GM19452 (cell line): ENCODE measurements around the gene SCNN1B.

ENCODE experiments used
- ATAC-seq: cut with Tn5 transposase; IDR thresholded peaks from one replicate; pipeline ENCODE4 v1.9.1; 2021; ENCODE audit not compliant: unreplicated experiment

SCNN1B gene

DNA sequence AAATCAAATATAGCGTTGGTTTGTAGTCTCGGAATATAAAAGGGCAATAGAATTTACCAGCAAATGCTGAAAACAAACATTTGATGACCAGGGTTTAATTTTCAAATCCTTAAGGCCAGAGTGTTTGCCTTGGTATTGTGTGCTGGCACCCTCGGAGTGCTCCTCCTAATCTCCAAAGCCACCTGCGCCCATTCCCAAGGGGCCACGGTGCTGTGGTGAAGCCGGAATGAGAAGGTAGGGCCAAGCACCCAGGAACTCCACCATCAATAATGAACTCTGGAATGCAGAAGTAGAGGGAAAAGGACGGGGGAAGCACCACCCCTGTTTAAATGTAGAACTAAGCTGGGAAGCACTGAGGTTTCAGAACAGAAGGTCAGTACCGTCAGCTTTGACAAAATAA, 99.0 kb downstream of the SCNN1B start:
- ATAC-seq = no peak

DNA sequence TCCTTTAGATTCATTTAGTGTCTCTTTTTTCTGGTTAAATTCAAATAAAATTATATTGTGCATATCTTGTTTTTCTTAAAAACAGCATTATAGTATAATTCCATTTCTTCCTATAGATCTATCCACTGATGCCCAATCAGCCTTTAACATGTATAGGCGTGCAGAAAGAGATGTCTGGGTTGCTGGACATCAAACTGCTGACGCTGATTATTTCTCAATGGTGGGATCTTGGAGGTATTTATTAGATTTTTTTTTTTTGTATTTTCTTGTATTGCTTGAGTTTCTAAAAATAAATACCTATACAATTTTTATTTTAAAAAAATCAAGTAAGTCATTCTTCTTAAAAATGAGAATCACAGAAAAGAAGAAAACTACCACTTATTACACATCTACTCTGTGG, 100.0 kb downstream of the SCNN1B start:
- ATAC-seq = no peak

DNA sequence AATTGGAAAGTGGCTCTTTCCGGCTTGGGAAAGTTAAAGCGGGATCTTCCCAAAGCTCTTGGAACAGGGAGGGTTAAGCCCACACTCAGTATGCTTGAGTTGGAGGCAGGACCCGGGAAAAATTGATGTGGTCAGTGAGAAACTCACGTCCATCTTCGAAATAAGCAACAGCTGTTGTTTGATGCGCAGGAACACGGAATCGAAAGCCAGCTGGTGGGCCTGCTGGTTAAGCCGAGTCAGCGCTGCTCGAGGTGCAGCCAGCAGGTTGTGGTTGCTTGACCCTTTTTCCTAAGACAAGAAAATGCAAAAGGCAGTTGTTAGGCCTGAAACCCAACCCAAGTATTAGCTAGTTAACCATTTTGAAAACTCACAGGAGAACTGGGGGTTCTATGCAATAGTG, 101.4 kb downstream of the SCNN1B start:
- ATAC-seq = no peak

DNA sequence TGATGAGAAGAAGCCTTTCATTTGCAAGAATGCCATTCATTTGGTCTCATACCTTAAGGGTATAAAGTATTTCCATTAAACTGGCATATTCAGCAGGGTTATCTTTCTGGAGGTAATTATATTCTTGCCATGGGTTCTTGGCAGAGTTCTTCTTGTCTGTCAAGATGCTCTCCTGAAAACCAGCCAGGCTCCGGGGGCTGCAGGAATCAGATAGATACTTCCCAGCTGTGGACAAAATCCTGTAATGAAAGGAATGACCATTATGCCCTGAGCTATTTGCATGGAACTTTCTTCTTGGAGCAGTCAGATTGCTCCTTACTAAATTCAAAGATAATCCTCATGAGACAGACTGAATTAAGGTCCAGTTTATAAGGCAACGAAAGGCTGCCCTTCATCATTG, 103.9 kb downstream of the SCNN1B start:
- ATAC-seq = no peak

DNA sequence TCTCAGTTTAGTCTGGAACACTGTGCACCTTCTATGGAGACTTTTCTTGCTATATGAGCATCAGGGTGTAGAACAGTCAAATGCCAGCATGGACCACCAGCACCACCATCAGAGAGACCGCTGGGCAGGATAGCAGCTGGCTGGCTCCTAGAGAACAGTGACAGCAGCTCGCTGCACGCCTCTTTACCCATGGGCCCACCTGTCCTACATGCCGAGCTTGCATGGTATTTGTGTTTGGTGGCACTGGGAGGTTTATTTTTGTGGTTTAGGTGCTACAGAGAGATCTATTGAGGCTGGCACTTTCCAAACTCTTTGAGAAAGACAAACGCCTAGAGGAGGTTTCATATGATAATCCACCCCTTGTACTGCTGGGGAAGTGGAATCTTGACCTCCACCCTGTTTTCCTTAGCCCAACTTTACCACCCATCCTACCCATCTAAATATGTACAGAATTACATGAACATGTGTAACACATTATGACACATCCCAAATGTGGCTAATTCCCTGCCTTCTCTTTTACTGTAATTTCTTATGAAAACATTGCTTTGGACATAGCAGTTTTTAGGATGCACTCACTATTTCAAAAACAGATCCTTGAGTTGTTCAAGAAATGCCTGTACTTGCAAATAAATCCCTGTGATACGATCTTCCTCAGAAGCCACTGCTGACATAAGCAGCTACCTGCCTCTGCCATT, 104.6 kb downstream of the SCNN1B start:
- no peak for ATAC-seq

DNA sequence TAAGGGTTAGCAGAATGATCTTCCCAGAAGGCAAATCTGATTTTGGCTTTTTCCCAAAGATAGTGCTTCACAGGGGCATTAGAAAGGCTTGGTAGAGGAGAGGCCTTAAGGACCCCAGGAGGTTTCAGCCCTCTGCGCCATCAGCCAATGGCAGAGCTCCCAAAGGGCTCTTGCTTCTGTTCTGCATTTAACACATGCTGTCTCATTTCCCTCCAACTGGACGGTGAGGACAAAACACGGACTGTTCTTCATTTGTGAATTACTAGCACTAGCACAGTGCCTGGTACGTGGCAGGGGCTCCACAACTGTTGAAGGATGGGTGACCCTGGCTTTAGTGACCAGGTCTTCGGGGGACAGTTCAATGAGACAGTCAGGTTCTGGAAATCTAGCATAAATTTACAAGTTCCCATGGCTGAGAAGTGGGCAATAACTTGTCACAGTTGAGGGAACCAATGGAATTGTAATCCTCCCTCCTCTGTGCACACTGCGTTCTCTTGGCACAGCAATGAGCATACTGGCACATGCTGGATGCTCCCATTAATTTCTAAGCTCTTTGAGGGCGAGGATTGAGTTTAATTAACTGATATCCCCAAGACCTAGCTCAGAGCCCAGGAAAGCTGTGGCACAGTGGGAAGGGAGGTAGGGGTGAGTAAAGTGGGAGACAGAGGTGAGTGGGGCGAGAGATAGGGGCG, 105.5 kb downstream of the SCNN1B start:
- ATAC-seq = no peak

DNA sequence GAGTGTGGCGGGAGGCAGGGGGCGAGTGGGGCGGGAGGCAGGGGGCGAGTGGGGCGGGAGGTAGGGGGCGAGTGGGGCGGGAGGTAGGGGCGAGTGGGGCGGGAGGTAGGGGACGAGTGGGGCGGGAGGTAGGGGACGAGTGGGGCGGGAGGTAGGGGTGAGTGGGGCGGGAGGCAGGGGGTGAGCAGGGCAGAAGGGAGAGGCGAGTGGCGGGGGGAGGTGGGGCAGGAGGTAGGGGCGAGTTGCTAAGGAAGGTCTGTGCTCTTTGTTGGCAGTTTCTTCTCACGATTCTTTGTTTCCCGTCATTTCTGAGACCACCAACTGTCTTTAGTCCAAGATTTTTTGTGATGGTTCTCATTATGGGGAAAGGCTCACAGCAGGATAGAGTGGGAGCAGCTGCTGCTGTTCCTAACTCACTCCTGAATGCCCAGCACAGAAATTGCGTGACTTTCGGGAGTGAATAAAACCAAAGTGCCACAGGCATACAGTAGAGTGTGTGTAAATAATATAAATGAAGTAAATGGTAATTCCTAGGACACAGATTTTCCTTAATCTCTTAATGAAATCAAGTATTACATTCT, 106.2 kb downstream of the SCNN1B start:
- ATAC-seq = no peak

DNA sequence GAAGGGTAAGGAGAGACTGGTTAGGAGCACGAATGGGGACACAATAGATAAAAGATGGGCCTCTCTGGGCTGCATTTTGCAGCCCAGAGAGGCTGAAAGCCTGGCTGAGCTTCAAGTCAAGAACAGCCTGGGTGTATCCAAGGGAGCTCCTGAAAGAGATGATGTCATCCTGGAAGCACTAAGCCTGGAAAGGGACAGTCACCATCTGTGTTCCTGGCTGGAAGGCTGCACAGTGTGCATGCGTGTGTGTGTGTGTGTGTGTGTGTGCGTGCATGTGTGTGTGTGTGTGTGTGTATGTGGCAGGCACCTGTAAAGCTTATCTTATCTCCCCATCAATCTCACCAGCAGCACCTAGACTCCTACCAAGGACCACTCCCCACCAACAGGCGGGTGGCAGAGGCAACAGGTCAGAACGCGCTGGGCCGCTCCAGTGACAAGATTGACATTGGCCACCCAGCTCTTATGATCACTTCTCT, 106.8 kb downstream of the SCNN1B start:
- ATAC-seq = no peak

DNA sequence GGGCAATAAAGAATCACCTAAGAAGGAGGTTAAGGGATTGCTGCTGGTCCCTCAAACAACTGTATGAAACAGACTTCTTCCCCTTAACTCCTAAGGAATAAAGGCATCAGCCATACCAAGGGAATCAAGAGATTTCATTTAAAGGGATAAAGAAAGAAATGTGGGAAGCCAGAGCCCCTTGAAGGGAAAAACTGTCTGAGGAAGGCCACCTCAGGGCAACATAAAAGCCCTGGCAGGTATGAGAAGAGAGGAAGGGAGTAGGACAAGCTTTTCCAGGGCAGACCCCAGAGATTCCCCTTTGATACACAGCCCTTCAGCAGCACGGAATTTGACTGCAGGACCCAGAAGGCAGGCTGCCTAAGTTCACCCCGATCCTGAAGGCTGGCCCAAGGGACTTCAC, 107.4 kb downstream of the SCNN1B start:
- ATAC-seq = no peak

DNA sequence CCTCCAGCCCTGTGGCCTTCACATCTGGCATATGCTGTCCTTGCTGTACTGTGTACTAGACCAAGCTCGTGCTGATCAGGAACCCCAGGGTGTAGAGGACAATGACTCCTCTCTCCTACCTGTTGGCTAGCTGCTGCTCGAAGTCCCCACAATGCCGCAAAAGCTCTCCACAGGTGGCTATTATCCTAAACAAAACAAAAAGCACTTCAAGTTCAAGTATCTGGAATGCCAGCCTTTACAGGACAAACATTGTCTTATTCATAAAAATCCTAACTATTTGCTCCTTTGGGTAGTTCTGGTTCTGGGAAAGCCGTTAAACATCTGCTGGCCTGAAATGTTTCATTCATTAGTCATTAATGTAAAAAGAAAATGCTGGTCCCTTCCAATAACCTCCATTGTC, 108.1 kb downstream of the SCNN1B start:
- no peak for ATAC-seq

DNA sequence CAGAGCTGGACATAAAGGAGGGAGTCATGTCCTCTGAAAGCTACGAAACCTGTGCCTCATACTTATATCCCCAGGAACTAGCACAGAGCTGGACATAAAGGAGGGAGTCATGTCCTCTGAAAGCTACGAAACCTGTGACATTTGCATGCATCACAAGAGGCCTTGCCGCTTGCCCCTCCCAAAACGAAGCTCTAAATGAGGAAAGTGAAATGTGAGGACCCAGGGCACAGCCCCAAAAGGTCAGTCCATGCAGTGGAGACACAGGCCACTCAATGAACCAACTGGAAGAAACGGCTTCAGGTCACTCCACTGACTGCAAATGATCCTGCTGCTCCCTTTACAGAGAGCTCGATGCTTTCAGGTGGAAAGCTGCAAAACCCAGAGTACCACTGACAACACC, 112.6 kb downstream of the SCNN1B start:
- no peak for ATAC-seq

DNA sequence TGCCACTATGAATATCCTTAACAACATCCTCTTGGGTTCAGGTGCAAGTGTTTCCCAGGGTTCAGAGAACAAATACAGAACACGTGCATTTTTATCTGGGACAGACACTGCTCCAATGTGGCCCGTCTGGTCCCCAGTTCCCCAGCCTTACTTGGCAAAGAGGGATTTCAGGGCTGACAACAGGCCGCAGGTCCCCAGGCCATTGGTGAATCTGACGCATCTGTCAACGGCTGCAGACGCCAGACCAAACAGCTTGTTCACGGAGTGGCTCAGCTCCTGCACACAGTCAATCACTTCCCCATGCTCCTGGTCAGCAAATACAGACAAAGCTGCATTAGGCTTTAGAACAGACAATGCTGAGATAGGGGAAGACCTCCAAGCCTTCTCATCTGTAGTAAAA, 114.7 kb downstream of the SCNN1B start:
- ATAC-seq = no peak

DNA sequence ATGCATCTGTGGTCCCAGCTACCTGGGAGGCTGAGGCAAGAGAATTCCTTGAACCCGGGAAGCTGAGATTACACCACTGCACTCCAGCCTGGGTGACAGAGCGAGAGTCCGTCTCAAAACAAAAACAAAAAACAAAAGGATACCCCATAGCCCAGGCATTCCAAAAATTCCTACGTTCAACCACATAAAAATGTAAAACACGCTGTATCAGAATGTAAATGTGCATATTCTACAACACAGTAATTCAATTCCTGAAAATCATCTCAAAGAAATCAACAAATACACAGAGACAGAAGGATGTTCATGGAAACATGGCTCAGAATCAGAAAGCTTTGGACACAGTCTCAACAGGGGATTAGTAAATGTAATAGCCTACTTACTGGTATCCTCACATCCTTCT, 117.9 kb downstream of the SCNN1B start:
- ATAC-seq = no peak

DNA sequence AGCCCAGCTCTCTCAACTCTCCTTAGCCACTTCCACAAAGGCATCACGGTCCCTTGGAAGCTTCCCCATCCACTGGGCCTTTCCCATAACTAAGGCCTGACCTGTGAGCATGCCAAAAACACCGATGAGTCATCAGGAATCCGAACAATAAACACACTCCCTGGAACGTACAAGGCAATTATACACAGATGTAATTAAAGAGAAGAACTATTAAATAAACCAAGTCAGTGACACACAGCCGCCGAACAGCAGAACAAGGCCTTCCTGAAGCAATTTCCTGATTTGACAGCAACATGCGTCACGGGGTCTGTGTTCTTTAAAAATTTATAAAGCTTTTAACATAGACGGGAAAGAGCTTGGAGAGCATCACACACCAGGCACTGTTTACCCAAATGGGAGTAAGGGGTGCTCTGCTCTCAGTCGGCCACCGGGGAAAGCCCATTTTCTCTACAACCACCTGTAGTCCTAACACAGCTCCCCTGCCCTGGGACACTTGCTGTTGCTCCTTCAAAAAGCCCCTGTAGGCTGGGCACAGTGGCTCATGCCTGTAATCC, 121.5 kb downstream of the SCNN1B start:
- no peak for ATAC-seq

DNA sequence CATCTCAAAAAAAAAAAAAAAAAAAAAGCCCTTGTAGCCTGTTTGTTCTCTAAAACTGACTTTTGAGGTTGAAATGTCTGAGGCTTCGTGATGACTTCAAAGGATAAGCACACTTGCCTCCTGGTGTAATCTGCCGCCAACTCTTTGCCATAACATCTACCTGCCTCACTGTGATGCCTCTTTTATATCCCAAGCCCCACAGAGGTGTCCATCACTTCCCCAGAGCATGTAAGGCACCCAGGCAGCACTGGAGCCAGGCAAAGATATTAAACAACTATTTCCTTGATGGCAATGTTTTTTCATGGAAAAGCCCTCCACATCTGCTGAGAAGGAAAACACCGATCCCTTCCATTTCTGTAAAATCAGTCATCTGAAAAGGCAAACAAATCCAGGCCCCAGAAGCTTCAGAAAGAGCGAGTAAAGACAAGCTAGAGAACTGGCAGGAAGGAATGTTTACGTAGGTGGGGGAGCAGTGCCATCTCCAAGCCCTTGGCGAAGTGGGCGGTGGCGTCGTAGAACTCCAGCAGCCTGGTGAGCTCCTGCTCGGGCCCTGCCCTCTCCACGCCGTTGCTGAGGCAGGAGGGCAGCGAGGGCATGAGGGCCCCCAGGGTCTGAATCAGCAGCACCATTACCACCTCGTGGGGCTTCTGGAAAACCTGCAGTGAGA, 122.3 kb downstream of the SCNN1B start:
- no peak for ATAC-seq

DNA sequence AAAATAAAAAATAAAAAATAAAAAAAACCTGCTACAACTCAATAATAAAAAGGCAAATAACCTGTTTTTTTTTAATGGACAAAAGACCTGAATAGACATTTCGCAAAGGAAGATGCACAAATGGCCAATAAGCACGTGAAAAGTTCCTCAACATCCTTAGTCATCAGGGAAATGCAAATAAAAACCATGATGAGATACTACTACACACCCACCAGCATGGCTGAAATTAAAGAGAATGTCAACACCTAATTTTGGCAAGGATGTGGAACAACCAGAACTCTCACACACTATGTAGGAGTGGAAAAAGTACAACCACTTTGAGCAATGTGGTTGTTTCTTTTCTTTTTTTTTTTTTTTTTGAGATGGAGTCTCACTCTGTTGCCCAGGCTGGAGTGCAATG, 126.2 kb downstream of the SCNN1B start:
- ATAC-seq = no peak
